HG03064 (cell line): ENCODE results near the gene SSBP3.
"Not testable (repeated sequence)": the region's sequence is repeated elsewhere in the genome, so short reads cannot be mapped to it uniquely, and the experiment has no call there.

Experiments used
- ATAC-seq: cut with Tn5 transposase; IDR thresholded peaks from one replicate; pipeline ENCODE4 v1.9.1; 2021; ENCODE audit warnings: low read depth; ENCODE audit not compliant: unreplicated experiment

Gene SSBP3

DNA sequence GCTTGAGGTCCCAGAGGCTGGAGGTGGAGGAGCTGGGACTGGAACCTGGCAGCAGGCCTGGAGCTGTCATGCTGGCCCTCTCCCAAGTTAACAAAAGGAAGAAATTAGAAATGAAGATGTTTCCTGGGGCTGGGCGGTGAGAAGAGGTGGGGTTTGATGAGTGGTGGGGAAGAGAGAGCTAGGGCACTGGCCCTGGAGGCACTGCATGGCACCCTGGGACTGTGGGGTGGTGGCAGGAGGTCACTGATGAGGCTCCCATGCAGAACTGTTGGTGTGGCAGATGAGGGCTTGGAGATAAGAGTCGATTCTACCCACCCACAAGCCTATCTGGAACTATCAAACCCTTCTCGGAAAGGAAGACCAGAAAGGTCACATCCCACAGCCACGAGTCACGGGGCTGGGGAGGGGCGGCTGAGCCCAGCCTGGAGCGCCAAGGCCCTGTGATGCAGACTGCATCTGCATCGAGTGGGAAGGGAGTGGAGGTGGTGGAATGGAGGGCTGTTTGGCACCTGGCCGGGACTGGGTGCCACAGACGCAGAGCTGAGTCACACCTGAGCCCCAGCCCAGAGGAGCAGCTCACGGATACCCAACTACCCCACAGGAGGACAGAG, 176.8 kb downstream of the SSBP3 start:
- ATAC-seq, result no peak

DNA sequence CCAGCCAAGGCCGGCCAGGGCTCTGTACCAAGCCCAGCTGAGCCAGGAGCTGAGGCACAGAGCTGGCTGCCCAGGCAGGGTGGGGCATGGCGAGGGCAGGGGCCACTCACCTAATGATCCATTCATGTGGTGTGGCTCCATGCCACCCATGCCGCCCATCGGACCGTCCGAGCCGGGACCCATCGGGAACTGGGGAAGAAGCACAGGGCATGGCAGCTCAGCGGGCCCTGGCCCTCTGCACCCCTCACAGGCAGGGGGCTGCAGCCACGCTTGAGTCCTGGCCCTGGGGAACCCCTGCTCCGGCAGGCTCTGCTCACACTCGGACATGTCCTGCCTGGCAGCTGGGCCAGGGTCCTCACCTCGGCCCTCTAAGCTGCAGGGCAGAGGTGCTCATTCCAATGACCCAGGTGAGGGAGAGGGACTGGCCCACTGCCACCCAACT, 177.5 kb downstream of the SSBP3 start:
- ATAC-seq, result no peak

DNA sequence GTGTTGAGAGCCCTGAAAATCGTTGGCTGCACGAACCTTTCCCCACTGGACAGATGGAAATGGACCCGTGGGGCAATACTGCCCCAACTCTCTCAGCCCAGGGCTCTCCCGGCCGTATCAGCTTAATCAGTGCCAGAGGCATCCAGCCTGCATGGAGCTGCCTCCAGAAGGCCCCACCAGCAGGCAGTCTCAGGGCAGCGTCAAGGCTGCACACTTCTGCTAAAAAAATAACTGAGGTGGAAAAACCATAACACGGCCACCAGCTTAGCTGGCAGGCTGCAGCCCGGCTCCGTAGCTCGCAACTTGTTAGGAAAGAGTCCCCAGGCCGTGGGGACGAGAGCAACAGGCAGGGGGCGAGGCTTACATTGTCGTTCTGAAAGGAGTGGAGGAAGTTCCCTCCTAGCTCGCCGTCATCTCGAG, 178.3 kb downstream of the SSBP3 start:
- ATAC-seq, result no peak

DNA sequence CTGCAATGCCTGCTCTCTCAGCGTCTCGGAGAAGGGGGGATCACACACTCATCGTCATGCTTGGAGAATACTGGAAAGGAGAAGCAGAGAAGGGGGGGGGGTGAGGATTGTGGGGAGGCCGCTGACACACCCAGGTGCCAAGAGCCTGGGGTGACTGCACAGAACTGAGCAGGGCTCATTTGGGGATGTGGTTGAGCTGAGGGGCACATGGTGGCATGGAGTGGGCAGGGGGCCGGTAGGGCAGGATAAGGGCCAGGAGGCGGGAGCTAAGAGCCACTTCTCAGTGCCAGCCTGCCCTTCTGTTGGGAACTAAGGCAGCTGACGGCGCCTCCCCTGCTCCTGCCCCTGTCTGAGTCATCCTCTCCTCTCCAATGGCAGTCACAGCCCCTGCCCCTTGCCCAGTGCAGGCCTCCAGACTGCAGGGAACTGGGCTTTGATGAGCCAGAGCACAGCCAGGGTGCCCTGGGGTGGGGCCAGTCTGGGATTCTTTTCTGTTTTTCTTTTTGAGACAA, 179.0 kb downstream of the SSBP3 start:
- ATAC-seq, result no peak

DNA sequence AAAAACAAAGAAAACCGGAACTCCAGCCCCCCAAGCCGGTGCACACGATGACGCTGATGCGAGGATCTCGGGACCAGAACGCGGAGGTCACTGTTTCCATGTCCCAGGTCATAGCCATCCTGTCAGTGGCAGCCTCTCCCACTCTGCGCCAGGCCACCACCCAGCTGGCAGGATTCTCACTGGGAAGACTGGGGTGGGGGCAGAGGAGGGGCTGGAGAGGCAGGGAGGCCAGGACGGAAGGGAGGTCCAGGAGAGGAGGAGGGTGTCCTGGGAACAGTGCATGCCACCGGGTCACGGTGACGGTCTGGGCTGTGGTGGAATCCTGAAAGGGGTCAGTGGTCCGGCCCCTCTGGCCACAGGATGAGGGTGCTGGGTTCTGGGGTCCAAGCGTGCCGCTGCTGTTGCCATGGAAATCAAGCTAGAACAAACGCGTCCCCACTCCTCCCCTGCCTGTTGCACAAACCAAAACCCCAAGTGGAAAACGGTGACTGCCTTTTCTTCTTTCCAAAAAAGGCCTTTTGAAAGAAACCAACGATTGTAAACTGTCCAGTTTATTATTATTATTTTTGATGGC, 180.1 kb downstream of the SSBP3 start:
- no peak for ATAC-seq

DNA sequence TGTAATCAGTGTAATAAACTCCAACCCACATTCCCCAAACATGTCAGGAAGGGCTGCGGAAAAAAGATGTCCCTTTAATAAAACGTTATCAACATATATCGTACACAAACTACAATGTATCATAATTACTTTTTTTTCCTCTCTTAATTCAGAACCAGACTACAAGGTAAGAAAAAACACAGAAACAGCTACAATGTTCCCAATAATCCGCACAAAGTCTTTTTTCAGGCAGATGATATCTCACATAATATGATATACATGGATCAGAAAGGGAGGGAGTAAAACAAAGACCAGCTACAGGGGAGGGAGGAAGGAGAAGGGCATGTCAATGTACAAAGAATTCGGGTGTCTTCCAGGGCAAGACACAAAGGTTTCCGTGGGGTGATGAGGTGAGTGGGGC, 180.8 kb downstream of the SSBP3 start:
- ATAC-seq, result no peak

DNA sequence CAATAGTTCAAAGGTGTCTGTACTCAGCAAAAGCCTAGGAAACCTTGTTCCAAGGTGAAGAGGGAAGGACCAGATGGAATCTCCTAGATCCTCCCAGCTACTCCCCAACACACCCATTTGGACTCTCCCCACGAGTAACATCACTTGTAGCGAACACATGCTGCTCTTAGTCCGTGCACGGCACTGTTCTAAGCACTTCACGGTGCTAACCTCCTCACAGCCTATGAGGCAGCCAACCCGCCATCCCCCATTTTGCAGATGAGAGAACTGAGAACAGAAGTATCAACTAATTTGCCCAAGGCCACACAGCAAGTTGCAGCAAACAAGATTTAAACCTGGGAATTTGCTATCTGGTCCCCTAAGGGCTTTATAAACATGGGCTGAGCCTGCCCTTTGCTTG, 182.0 kb downstream of the SSBP3 start:
- ATAC-seq, result no peak

DNA sequence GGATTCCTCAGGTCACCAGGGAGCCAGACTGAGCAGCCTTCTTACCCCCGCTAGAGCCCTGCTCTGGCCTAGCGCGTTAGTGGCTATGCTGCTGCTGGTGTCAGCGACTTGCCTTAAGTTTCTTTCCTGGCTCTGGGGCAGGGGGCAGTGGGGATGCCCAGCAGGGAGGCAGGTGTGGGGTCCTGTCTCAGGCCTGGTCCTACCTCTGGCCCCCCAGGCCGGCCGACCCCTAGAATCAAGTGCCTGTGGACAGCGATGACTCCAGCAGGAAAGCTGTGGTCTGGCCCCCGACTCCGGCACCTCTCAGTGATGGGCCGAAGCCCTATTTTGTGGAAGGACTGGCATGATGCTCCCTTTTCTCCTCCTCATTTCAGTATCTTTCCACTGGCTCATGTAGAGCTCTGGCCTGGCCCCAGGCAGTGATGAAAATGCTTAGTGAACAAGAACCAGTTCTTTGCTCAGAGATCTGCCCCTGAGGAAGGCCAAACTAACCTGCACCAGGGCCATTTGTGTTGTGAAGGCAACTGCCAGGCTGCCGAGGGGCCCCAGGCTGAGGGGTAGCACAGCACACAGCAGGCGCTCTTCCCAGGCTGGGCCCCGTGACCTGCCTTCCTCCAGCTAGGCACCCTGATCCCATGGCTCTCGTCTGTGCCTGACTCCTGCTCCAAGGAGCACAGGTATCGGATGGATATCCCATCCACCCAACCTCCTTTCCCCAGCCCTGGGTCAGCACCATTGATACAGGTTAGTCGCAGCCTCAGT, 182.6 kb downstream of the SSBP3 start:
- ATAC-seq, result no peak

DNA sequence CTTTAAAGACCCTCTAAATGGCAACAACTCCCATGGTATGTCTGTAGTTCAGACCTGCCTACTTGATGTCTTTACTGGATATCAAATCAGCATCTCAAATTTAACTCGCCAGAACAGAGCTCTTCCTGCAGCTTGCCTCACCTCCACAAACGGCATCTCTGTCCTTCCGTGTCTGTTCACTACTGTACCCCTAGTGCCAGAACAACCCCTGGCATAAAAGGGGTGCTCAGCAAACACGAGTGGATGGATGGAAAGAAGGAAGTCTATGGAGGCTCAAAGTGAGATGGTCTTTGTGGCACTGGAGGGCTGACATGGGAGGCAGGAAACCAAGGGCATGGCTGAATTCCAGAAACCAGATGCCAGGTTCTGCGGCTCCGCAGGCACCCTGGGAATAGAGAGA, 183.5 kb downstream of the SSBP3 start:
- ATAC-seq, result no peak

DNA sequence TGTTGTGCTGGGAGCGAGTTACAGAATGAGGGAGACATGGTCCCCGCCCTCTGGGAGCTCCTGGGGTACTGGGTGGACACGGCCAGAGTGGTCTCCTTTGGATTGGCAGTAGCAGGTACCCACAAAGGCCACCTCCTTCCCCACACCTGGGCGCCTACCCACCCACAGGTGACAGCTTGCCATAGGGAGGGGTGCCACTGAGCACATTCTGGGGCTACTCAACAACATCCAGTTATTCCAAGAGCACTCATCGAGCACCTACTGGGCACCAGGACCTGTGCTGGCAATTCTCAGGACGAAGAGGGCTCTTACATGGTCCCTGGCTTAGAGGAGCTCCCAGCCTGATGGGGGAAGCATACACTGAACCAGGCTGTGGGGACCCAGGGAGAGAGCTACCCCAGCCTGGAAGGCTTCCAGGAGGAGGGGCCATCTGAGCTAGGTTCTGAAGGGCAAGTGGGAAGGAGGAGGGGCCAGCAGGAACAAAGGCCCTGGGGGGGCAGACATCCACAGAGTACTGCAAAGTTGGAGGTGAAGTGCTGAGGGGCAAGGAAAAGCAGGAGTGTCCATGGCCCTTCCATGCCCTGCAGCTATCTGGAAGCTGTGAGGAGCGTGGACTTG, 184.2 kb downstream of the SSBP3 start:
- no peak for ATAC-seq

DNA sequence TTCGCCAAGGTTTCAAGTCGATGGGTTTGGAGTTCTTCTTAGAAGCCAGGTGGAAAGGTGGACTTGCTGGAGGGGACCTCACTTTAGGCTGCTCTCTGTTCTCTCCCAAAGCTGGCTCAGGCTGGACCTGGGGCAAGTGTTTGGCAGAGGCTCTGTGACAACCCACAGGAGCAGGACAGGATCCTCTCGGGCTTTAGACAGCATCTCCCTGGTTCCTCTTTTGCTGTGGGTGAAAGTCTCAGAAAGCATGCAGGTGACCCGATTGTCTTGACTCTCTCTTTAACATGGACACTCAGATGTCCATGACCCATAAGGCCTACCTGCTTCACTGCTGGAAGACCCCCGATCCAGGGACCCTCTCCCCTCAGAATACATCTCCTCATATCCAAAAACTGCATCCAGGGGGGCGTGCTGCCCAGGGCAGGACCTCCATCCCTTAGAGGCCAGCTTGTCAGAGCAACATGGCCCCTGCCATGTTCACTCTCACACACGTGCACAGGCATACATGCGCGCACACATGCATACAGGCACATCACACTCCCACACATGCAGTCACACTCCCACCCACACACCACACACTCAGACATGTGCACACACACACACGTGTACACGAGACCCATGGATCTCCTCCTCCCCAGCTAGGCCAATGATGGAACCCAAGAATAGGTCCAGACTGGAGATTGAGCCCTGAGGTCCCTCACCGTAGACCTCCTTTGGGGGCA, 184.9 kb downstream of the SSBP3 start:
- no peak for ATAC-seq

DNA sequence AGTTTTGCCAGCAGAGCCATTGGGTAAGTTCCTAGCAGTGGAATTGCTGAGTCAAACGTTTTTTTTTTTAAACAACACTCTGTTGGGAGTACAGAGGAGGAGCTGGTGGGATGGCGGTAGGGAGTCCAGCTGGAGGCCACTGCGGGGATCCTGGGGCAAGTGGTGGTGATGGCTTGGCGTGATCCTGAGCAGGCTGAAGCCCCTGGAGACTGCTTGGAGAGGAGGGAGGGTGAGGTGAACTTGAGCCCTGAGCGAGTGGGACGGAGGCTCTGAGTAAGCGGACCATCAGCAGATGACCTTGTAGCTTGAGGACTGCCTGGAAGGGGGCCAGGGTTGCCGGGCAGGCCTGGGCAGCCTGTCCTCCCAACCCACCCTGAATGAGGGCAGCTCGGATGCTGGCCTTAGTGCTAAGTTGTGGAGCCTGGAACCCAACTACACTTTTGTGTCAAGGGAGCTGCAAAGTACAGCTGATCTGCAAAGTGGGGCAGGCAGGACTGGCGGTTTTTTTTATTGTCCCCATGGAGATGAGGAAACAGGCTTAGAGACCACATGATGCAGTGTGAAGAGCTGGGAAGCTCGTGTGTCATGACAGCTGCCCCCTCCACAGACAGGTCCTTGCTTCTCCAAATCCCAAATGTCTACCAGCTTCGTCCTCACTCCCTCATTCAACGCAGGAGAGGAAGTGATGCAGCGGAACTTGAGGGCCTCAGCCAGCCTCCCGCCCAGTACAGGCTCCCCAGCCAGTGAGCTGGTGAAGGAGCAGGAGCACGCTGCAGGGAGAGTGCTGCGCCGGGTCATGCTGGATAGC, 186.0 kb downstream of the SSBP3 start:
- no peak for ATAC-seq

DNA sequence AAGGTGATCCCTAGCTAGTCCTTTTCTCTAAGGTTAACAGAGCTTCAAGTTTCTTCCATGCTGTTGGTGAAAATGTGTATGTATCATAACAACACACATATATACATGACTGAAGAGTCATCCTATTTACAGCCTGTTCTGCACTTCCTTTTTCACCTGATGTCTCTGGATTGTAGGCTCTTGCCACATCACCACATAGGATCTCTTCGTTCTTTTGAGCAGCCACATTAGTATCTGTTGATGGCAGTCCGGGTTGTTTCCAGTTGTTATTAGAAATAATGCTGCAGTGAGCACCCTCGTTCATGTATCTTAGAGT, 186.5 kb downstream of the SSBP3 start:
- ATAC-seq, result no peak

DNA sequence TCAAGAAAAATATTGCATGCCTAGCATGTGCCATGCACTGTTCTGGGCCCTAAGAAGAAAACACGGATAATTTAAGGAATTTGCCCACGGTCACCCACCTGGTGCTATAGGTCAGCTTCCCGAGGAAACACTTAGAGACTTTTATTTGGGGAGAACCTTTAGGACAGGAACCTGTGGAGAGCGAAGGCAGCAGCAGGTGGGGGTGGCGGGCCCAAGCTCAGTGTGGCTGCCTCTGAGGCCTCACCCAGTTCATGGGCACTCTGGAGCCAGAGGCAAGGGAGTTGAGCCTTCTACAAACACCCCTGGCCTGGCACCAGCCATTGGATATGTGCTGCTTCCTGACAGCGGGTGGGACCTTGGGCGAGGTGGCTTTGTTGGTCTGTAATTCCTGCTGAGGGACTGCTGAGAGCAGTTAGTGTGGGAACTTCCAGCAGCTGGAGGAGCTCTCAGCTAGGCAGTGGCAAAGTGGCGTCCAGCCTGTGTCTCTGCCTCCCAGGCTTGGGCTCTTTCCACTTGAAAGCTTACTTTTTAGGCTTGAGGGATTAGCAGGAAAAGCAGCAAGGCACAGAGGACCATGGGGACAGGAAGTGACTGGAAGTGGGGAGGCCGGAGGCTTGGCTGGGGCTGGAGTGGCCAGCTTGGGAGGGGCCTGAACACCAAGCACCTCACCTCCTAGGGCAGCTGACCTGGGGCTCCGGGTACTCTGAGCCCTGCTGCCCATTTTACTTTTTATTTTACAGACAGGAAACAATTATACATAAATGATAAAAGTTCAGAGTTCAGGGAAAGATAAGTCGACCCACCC, 187.1 kb downstream of the SSBP3 start:
- ATAC-seq, result no peak

DNA sequence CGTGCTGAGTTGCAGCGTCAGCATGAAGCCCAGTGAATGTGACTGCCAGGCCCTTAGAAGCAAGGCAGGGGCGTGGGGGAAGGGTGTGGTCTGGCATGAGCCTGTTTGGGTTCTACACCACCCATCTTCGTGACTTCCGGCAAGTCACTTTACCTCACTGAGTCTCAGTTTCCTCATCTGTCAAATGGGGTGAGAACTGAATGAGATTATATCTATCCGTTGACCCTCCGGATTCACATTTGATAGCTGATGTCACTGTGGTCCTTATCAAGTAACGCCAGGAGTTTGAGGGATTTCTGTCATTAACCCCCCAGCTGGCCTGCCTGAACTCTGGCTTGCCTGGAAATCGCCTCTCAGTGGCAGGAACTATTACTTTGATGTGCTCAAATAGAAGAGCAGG, 190.7 kb downstream of the SSBP3 start:
- ATAC-seq, result no peak

DNA sequence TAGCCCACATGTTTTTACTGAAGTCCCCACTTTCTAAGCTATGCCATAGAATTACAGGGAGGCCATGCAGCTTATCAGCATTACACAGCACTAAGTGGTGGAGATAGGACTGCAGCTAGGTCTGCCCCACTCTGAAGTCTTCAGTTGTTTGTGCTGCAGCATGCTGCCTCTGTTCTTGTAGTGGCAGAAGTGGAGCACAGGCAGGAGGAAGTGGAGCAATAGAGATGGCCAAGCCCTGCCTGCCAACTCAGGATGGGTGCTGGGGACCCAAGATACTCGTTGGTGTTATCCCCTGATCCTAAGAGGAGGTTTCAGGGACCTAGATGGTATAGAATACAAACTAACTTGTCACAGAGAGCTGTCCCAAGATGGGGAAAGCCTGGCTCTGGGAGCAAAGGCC, 193.3 kb downstream of the SSBP3 start:
- ATAC-seq, result no peak

DNA sequence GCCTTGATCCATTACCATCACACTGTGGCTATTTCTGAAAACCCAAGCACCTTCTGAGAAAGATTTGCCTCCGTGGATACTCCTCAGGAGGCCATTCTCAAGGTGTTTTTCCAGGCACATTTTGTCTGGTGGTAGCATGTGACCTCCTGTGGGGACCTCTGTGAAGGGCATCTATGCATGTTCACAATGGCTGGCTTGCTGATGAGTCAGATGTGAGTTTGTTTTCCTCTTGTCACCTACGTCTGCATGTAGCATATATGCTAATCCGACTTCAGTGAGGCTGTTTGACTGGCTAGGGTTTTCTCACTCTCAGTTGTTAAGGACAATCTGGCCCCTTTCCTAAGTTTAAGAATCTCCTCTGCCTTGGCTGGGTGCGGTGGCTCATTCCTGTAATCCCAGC, 198.3 kb downstream of the SSBP3 start:
- ATAC-seq, result not testable (repeated sequence)

DNA sequence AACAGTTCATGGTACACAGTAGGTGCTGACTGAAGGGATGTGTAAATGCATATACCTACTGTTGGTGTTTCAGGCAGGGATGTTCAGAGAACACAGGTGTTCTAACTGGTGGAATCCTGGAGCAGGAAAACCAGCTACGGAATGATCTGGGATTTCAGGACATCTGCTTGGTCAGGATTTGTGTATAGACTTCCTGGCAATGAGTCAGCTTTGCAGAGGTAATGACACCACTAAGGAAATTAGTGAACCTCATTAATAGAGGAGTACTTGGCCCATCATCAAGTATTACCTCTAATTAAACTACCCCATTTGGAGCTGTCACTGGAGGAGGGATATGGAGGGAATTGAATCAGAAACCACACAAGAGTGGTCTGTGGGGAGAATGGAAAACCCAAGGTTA, 198.9 kb downstream of the SSBP3 start:
- no peak for ATAC-seq

DNA sequence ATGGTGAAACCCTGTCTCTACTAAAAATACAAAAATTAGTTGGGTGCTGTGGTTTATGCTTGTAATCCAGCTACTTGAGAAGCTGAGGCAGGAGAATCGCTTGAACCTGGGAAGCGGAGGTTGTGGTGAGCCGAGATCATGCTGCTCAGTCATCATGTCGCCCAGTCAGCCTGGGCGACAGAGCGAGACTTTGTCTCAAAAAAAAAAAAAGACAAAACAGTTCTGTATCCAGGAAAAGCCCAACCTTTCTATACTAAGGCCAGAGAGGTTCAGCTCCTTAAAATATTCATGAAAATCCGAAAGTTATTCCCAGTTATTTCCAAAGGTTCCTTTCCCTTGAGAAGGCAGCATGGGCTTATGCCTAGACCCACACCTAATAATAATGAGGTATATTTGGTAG, 202.0 kb downstream of the SSBP3 start:
- no peak for ATAC-seq
